Measurements from ENCODE around the gene PLOD1.
A peak's percentile ranks its signal among the peaks of the same experiment; 100 is the strongest.

Gene PLOD1

DNA sequence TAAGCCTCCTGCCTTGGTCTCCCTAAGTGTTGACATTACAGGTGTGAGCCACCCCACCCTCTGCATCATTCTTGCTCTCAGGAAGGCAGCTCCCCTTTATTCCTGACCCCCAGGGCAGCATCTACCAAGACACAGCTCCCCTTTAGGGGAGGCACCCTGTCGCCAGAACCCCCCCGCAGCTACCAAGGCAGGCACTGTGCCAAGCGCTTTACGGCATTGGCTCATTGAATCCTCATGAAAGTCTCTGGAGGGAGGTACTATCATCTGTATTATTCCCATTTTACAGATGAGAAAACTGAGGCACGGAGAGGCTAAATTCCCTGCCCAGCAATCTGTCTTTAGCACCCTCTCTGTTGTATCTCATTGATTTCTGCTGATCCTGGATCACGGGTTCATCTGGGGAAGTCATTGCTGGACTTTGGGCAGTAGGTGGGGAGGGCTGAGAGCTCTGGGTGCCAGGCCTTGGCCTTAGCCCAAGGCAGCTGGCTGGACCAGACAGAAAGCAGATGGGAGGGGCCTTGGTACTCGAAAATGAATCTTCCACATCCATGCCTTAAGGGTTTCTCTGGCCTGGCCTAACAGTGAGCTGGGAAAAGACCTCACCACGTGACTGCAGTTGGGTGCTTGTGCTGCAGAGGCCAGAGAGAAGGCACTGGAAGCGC, 5.9 kb downstream of the PLOD1 start:
- peaks cover 15 to 61% of the 10 kb centered on the region in 2 experiments for H3K36me3 ChIP-seq (ENCODE audit: control insufficient read depth in 1 of 2, insufficient read depth in 2 of 2, low read depth in 1 of 2, low read length in 2 of 2)
- H4K8ac ChIP-seq (ENCODE audit: low read length), result peak overlapping the region; percentile 56
- H2BK120ac ChIP-seq (ENCODE audit: low read depth, low read length), result no peak overlapping the region
- WGBS, result 84% methylated on average over 9 of the region's 9 CpGs
- H3K4me2 ChIP-seq (ENCODE audit: low read length, poor library complexity, severe bottlenecking), result no peak overlapping the region
- H4K91ac ChIP-seq (ENCODE audit: low read length), result no peak overlapping the region
- no peak overlapping the region for H3K9ac ChIP-seq (ENCODE audit: low read length)
- peak overlapping the region in 1 of 2 experiments; percentile 3 for H2BK12ac ChIP-seq (ENCODE audit: low read length in 2 of 2)
- no peak overlapping the region for H2BK15ac ChIP-seq (ENCODE audit: low read depth, poor library complexity, severe bottlenecking)
- no peak for DNase-seq
- H2AK5ac ChIP-seq (ENCODE audit: low read length, severe bottlenecking), result no peak overlapping the region
- no peak overlapping the region for H3K27ac ChIP-seq (ENCODE audit: low read length, poor library complexity, severe bottlenecking)
- H2AFZ ChIP-seq (ENCODE audit: low read depth, low read length), result no peak overlapping the region
- H2BK5ac ChIP-seq (ENCODE audit: low read depth, low read length, poor library complexity, severe bottlenecking), result no peak overlapping the region
- H3K23ac ChIP-seq (ENCODE audit: low read length in 2 of 2), result peak overlapping the region in 1 of 2 experiments; percentile 80
- no peaks in the 10 kb centered on the region for H3K27me3 ChIP-seq (ENCODE audit: control insufficient read depth in 1 of 2, insufficient read depth in 1 of 2, low read length in 2 of 2)
- H3K79me1 ChIP-seq (replicated peaks; ENCODE audit: low read length, poor library complexity, severe bottlenecking), result peaks cover 47% of the 10 kb centered on the region
- H3K9me3 ChIP-seq (ENCODE audit: control insufficient read depth, low read length), result no peaks in the 10 kb centered on the region
- peaks cover 25% of the 10 kb centered on the region for H3K4me1 ChIP-seq (ENCODE audit: control insufficient read depth, insufficient read depth, low read depth, low read length)
- H3K4ac ChIP-seq (ENCODE audit: low read depth in 1 of 2, low read length in 2 of 2), result no peak overlapping the region
- no peak overlapping the region for H3K4me3 ChIP-seq (ENCODE audit: insufficient read depth in 1 of 2, low read depth in 1 of 2, low read length in 2 of 2)
- no peak overlapping the region for H3K18ac ChIP-seq (ENCODE audit: low read depth in 1 of 2, low read length in 2 of 2)
- H3K14ac ChIP-seq (ENCODE audit: low read length in 2 of 2), result no peak overlapping the region

- Histone ChIP-seq H3K79me1 (replicated peaks; ENCODE audit: low read length, poor library complexity, severe bottlenecking) (peaks cover 37% of the 10 kb centered on the region), H2AK5ac (ENCODE audit: low read length, severe bottlenecking) (no peak overlapping the region), H3K18ac (ENCODE audit: low read depth in 1 of 2, low read length in 2 of 2) (no peak overlapping the region), H3K27ac (ENCODE audit: low read length, poor library complexity, severe bottlenecking) (no peak overlapping the region), H3K23ac (ENCODE audit: low read length in 2 of 2) (peak overlapping the region in 1 of 2 experiments; percentile 15), H3K4me3 (ENCODE audit: insufficient read depth in 1 of 2, low read depth in 1 of 2, low read length in 2 of 2) (no peak overlapping the region), H2AFZ (ENCODE audit: low read depth, low read length) (no peak overlapping the region), H3K4me2 (ENCODE audit: low read length, poor library complexity, severe bottlenecking) (no peak overlapping the region), H3K27me3 (ENCODE audit: control insufficient read depth in 1 of 2, insufficient read depth in 1 of 2, low read length in 2 of 2) (no peaks in the 10 kb centered on the region), H3K36me3 (ENCODE audit: control insufficient read depth in 1 of 2, insufficient read depth in 2 of 2, low read depth in 1 of 2, low read length in 2 of 2) (peaks cover 13 to 60% of the 10 kb centered on the region in 2 experiments), H4K8ac (ENCODE audit: low read length) (no peak overlapping the region), H3K4ac (ENCODE audit: low read depth in 1 of 2, low read length in 2 of 2) (no peak overlapping the region), H3K9ac (ENCODE audit: low read length) (no peak overlapping the region), H2BK120ac (ENCODE audit: low read depth, low read length) (no peak overlapping the region), H3K4me1 (ENCODE audit: control insufficient read depth, insufficient read depth, low read depth, low read length) (peaks cover 20% of the 10 kb centered on the region), H3K14ac (ENCODE audit: low read length in 2 of 2) (no peak overlapping the region), H4K91ac (ENCODE audit: low read length) (no peak overlapping the region), H2BK15ac (ENCODE audit: low read depth, poor library complexity, severe bottlenecking) (no peak overlapping the region), H2BK12ac (ENCODE audit: low read length in 2 of 2) (no peak overlapping the region), H3K9me3 (ENCODE audit: control insufficient read depth, low read length) (peaks cover 6% of the 10 kb centered on the region), H2BK5ac (ENCODE audit: low read depth, low read length, poor library complexity, severe bottlenecking) (no peak overlapping the region)
- 95% methylated on average over 4 of the region's 4 CpGs for WGBS
- DNase-seq, result no peak
These were observed 7.8 kb downstream of the PLOD1 start for GRCh38 chr1:11942280-11942679.

DNA sequence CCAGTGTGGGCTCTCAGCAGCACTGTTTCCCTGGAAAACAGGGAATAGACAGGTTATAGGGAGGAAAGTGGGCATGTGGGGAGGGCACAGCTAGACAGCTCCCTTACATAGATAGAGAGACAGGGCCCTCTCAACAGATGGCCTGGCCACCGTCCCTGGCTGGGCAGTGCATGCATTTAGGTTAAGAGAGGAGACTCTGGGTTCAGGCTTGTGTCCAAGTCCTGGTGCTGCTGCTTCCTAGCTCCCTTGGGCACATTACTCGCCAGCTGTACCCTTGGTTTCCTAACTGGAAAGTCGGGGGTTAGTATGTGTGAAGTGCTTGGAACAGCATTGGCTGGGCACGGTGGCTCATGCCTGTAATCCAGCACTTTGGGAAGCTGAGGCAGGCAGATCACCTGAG, 9.1 kb downstream of the PLOD1 start:
- H3K27ac ChIP-seq (ENCODE audit: low read length, poor library complexity, severe bottlenecking), result no peak overlapping the region
- H2AK5ac ChIP-seq (ENCODE audit: low read length, severe bottlenecking), result no peak overlapping the region
- no peak overlapping the region for H3K9ac ChIP-seq (ENCODE audit: low read length)
- H2AFZ ChIP-seq (ENCODE audit: low read depth, low read length), result no peak overlapping the region
- H2BK5ac ChIP-seq (ENCODE audit: low read depth, low read length, poor library complexity, severe bottlenecking), result no peak overlapping the region
- H3K36me3 ChIP-seq (ENCODE audit: control insufficient read depth in 1 of 2, insufficient read depth in 2 of 2, low read depth in 1 of 2, low read length in 2 of 2), result peaks cover 16 to 57% of the 10 kb centered on the region in 2 experiments
- no peak overlapping the region for H3K23ac ChIP-seq (ENCODE audit: low read length in 2 of 2)
- H3K18ac ChIP-seq (ENCODE audit: low read depth in 1 of 2, low read length in 2 of 2), result peak overlapping the region in 1 of 2 experiments; percentile 10
- H2BK120ac ChIP-seq (ENCODE audit: low read depth, low read length), result no peak overlapping the region
- no peaks in the 10 kb centered on the region for H3K27me3 ChIP-seq (ENCODE audit: control insufficient read depth in 1 of 2, insufficient read depth in 1 of 2, low read length in 2 of 2)
- H3K4ac ChIP-seq (ENCODE audit: low read depth in 1 of 2, low read length in 2 of 2), result no peak overlapping the region
- no peak overlapping the region for H3K4me3 ChIP-seq (ENCODE audit: insufficient read depth in 1 of 2, low read depth in 1 of 2, low read length in 2 of 2)
- H3K9me3 ChIP-seq (ENCODE audit: control insufficient read depth, low read length), result peaks cover 6% of the 10 kb centered on the region
- H2BK12ac ChIP-seq (ENCODE audit: low read length in 2 of 2), result no peak overlapping the region
- WGBS, result 90% methylated on average over 4 of the region's 4 CpGs
- H4K8ac ChIP-seq (ENCODE audit: low read length), result peak overlapping the region; percentile 28
- H3K4me2 ChIP-seq (ENCODE audit: low read length, poor library complexity, severe bottlenecking), result no peak overlapping the region
- no peak overlapping the region for H3K14ac ChIP-seq (ENCODE audit: low read length in 2 of 2)
- DNase-seq, result no peak
- H2BK15ac ChIP-seq (ENCODE audit: low read depth, poor library complexity, severe bottlenecking), result no peak overlapping the region
- peaks cover 29% of the 10 kb centered on the region for H3K79me1 ChIP-seq (replicated peaks; ENCODE audit: low read length, poor library complexity, severe bottlenecking)
- no peak overlapping the region for H4K91ac ChIP-seq (ENCODE audit: low read length)
- H3K4me1 ChIP-seq (ENCODE audit: control insufficient read depth, insufficient read depth, low read depth, low read length), result peaks cover 14% of the 10 kb centered on the region

- H3K27ac ChIP-seq (ENCODE audit: low read length, poor library complexity, severe bottlenecking), result no peak overlapping the region
- H4K8ac ChIP-seq (ENCODE audit: low read length), result no peak overlapping the region
- H3K4me1 ChIP-seq (ENCODE audit: control insufficient read depth, insufficient read depth, low read depth, low read length), result peaks cover 7% of the 10 kb centered on the region
- H2BK120ac ChIP-seq (ENCODE audit: low read depth, low read length), result no peak overlapping the region
- H2AFZ ChIP-seq (ENCODE audit: low read depth, low read length), result no peak overlapping the region
- peak overlapping the region in 1 of 2 experiments; percentile 6 for H3K18ac ChIP-seq (ENCODE audit: low read depth in 1 of 2, low read length in 2 of 2)
- WGBS, result 65% methylated on average over 12 of the region's 12 CpGs
- H3K27me3 ChIP-seq (ENCODE audit: control insufficient read depth in 1 of 2, insufficient read depth in 1 of 2, low read length in 2 of 2), result no peaks in the 10 kb centered on the region
- H2AK5ac ChIP-seq (ENCODE audit: low read length, severe bottlenecking), result no peak overlapping the region
- H3K4ac ChIP-seq (ENCODE audit: low read depth in 1 of 2, low read length in 2 of 2), result no peak overlapping the region
- H3K9ac ChIP-seq (ENCODE audit: low read length), result no peak overlapping the region
- H2BK15ac ChIP-seq (ENCODE audit: low read depth, poor library complexity, severe bottlenecking), result no peak overlapping the region
- H3K4me3 ChIP-seq (ENCODE audit: insufficient read depth in 1 of 2, low read depth in 1 of 2, low read length in 2 of 2), result no peak overlapping the region
- no peak overlapping the region for H4K91ac ChIP-seq (ENCODE audit: low read length)
- H3K9me3 ChIP-seq (ENCODE audit: control insufficient read depth, low read length), result peaks cover 6% of the 10 kb centered on the region
- no peak overlapping the region for H3K4me2 ChIP-seq (ENCODE audit: low read length, poor library complexity, severe bottlenecking)
- peak overlapping the region in 1 of 2 experiments; percentile 57 for H2BK12ac ChIP-seq (ENCODE audit: low read length in 2 of 2)
- peaks cover 23 to 61% of the 10 kb centered on the region in 2 experiments for H3K36me3 ChIP-seq (ENCODE audit: control insufficient read depth in 1 of 2, insufficient read depth in 2 of 2, low read depth in 1 of 2, low read length in 2 of 2)
- DNase-seq, result peak; percentile 61
- H3K79me1 ChIP-seq (replicated peaks; ENCODE audit: low read length, poor library complexity, severe bottlenecking), result peaks cover 23% of the 10 kb centered on the region
- peak overlapping the region in 1 of 2 experiments; percentile 51 for H3K23ac ChIP-seq (ENCODE audit: low read length in 2 of 2)
- H2BK5ac ChIP-seq (ENCODE audit: low read depth, low read length, poor library complexity, severe bottlenecking), result no peak overlapping the region
- H3K14ac ChIP-seq (ENCODE audit: low read length in 2 of 2), result peak overlapping the region in 1 of 2 experiments; percentile 18
These were observed 9.9 kb downstream of the PLOD1 start for GRCh38 chr1:11944358-11944931.
